ENCODE data around the gene PER2. TPM values are rescaled to one million over a fixed set of nuclear protein-coding genes. Genes with fewer than 3 reads are reported as not detected.

Gene PER2
- total RNA-seq, 2 experiments from 2014 or later, result 5.5 to 7.2 TPM

GRCh38 chr2:238267341-238267710 is 21.1 kb downstream of the PER2 start:
- H3K27ac Mint-ChIP-seq, result no peak overlapping the region
- H3K9me3 Mint-ChIP-seq, result no peaks in the 10 kb centered on the region
- ChIA-PET CTCF (no interaction called here), POLR2A (no interaction called here)
- H3K4me3 Mint-ChIP-seq, result no peak overlapping the region
- peaks cover 13% of the 10 kb centered on the region for H3K36me3 Mint-ChIP-seq
- intact Hi-C loops (cut with micrococcal nuclease), result no loop called here
- DNase-seq, result no peak
- peaks cover 4% of the 10 kb centered on the region for H3K4me1 Mint-ChIP-seq (ENCODE audit: low read depth)
- no peaks in the 10 kb centered on the region for H3K27me3 Mint-ChIP-seq

- no peak overlapping the region for H3K27ac Mint-ChIP-seq
- ChIA-PET POLR2A (no interaction called here), CTCF (interaction anchor here (0.6 to 3.6 kb wide), 4 partner anchors 11 to 297 kb away, joined by 3 to 21 read pairs (median 4); no protein-coding TSS in a partner anchor)
- DNase-seq, result no peak
- intact Hi-C loops (cut with micrococcal nuclease), result no loop called here
- no peaks in the 10 kb centered on the region for H3K27me3 Mint-ChIP-seq
- H3K4me1 Mint-ChIP-seq (ENCODE audit: low read depth), result peaks cover 4% of the 10 kb centered on the region
- no peaks in the 10 kb centered on the region for H3K9me3 Mint-ChIP-seq
- H3K36me3 Mint-ChIP-seq, result peaks cover 12% of the 10 kb centered on the region
- H3K4me3 Mint-ChIP-seq, result no peak overlapping the region
Measured at GRCh38 chr2:238265605-238266004, 22.8 kb downstream of the PER2 start.

GRCh38 chr2:238264072-238264460 is 24.3 kb downstream of the PER2 start:
- H3K9me3 Mint-ChIP-seq, result no peaks in the 10 kb centered on the region
- CTCF ChIA-PET, result interaction anchor here (0.8 to 3.6 kb wide), 14 partner anchors 10 to 751 kb away, joined by 3 to 21 read pairs (median 4); no protein-coding TSS in a partner anchor
- intact Hi-C loops (cut with micrococcal nuclease), result no loop called here
- H3K4me3 Mint-ChIP-seq, result no peak overlapping the region
- peaks cover 8% of the 10 kb centered on the region for H3K4me1 Mint-ChIP-seq (ENCODE audit: low read depth)
- POLR2A ChIA-PET, result no interaction called here
- no peak overlapping the region for H3K27ac Mint-ChIP-seq
- no peaks in the 10 kb centered on the region for H3K27me3 Mint-ChIP-seq
- H3K36me3 Mint-ChIP-seq, result peaks cover 12% of the 10 kb centered on the region
- no peak for DNase-seq

GRCh38 chr2:238263204-238264071 is 25.0 kb downstream of the PER2 start:
- Mint-ChIP-seq H3K36me3 (peaks cover 12% of the 10 kb centered on the region), H3K4me1 (ENCODE audit: low read depth) (peaks cover 8% of the 10 kb centered on the region), H3K27me3 (no peaks in the 10 kb centered on the region), H3K27ac (no peak overlapping the region), H3K9me3 (no peaks in the 10 kb centered on the region), H3K4me3 (no peak overlapping the region)
- ChIA-PET CTCF (interaction anchor here (0.6 to 3.6 kb wide), 30 partner anchors 9 to 751 kb away, joined by 3 to 21 read pairs (median 4); no protein-coding TSS in a partner anchor), POLR2A (no interaction called here)
- intact Hi-C loops (cut with micrococcal nuclease), result loop anchor here (1.0 to 2.0 kb wide), 4 partner anchors 105 to 683 kb away; partner anchors contain the start of gene ERFE
- DNase-seq, result peak; percentile 86

- CTCF ChIA-PET, result interaction anchor here (0.6 to 3.6 kb wide), 28 partner anchors 8 to 750 kb away, joined by 3 to 21 read pairs (median 4); no protein-coding TSS in a partner anchor
- Mint-ChIP-seq H3K4me3 (no peak overlapping the region), H3K27ac (no peak overlapping the region), H3K36me3 (peaks cover 12% of the 10 kb centered on the region), H3K9me3 (no peaks in the 10 kb centered on the region), H3K4me1 (ENCODE audit: low read depth) (peaks cover 8% of the 10 kb centered on the region), H3K27me3 (no peaks in the 10 kb centered on the region)
- intact Hi-C loops (cut with micrococcal nuclease), result loop anchor here (1.0 to 2.0 kb wide), 4 partner anchors 104 to 682 kb away; partner anchors contain the start of gene ERFE
- POLR2A ChIA-PET, result no interaction called here
- no peak for DNase-seq
Measured at GRCh38 chr2:238262496-238263122, 25.8 kb downstream of the PER2 start.

GRCh38 chr2:238261718-238262375 is 26.6 kb downstream of the PER2 start:
- Mint-ChIP-seq H3K27ac (no peak overlapping the region), H3K27me3 (no peaks in the 10 kb centered on the region), H3K36me3 (peaks cover 7% of the 10 kb centered on the region), H3K4me3 (no peak overlapping the region), H3K4me1 (ENCODE audit: low read depth) (peaks cover 8% of the 10 kb centered on the region), H3K9me3 (no peaks in the 10 kb centered on the region)
- ChIA-PET POLR2A (no interaction called here), CTCF (interaction anchor here (1.6 to 3.6 kb wide), 4 partner anchors 7 to 588 kb away, joined by 3 to 21 read pairs (median 10); no protein-coding TSS in a partner anchor)
- intact Hi-C loops (cut with micrococcal nuclease), result loop anchor here (2.0 kb wide), 2 partner anchors 103 to 681 kb away; partner anchors contain the start of gene ERFE
- no peak for DNase-seq

GRCh38 chr2:238260883-238261282 is 27.5 kb downstream of the PER2 start:
- H3K27me3 Mint-ChIP-seq, result no peaks in the 10 kb centered on the region
- H3K9me3 Mint-ChIP-seq, result no peaks in the 10 kb centered on the region
- ChIA-PET CTCF (interaction anchor here (0.9 kb wide), 1 partner anchor 59 kb away, joined by 10 read pairs; the partner anchor contains the start of gene TRAF3IP1), POLR2A (no interaction called here)
- H3K36me3 Mint-ChIP-seq, result peaks cover 7% of the 10 kb centered on the region
- intact Hi-C loops (cut with micrococcal nuclease), result no loop called here
- DNase-seq, result no peak
- peaks cover 8% of the 10 kb centered on the region for H3K4me1 Mint-ChIP-seq (ENCODE audit: low read depth)
- no peak overlapping the region for H3K27ac Mint-ChIP-seq
- H3K4me3 Mint-ChIP-seq, result no peak overlapping the region

- Mint-ChIP-seq H3K36me3 (peaks cover 7% of the 10 kb centered on the region), H3K4me3 (no peak overlapping the region), H3K9me3 (no peaks in the 10 kb centered on the region), H3K27ac (no peak overlapping the region), H3K27me3 (no peaks in the 10 kb centered on the region), H3K4me1 (ENCODE audit: low read depth) (peaks cover 8% of the 10 kb centered on the region)
- POLR2A ChIA-PET, result no interaction called here
- intact Hi-C loops (cut with micrococcal nuclease), result no loop called here
- CTCF ChIA-PET, result interaction anchor here (0.7 kb wide), 1 partner anchor 480 kb away, joined by 6 read pairs; no protein-coding TSS in a partner anchor
- DNase-seq, result peak; percentile 27
Measured at GRCh38 chr2:238259061-238260020, 29.1 kb downstream of the PER2 start.

GRCh38 chr2:238257786-238258700 is 30.4 kb downstream of the PER2 start:
- intact Hi-C loops (cut with micrococcal nuclease), result loop anchor here (2.0 kb wide), 1 partner anchor 31 kb away; the partner anchor contains the start of gene PER2
- Mint-ChIP-seq H3K4me3 (no peak overlapping the region), H3K27me3 (no peaks in the 10 kb centered on the region), H3K36me3 (peaks cover 2% of the 10 kb centered on the region), H3K4me1 (ENCODE audit: low read depth) (peaks cover 4% of the 10 kb centered on the region), H3K9me3 (no peaks in the 10 kb centered on the region), H3K27ac (no peak overlapping the region)
- DNase-seq, result no peak
- POLR2A ChIA-PET, result no interaction called here
- CTCF ChIA-PET, result interaction anchor here (2.5 kb wide), 1 partner anchor 31 kb away, joined by 7 read pairs; the partner anchor contains the start of gene PER2

GRCh38 chr2:238256594-238257104 is 31.8 kb downstream of the PER2 start:
- no peaks in the 10 kb centered on the region for H3K9me3 Mint-ChIP-seq

More at GRCh38 chr2:238256594-238257104, 31.8 kb downstream of the PER2 start:
- peak; percentile 83 for DNase-seq
- no peak overlapping the region for H3K4me3 Mint-ChIP-seq
- no peak overlapping the region for H3K27ac Mint-ChIP-seq
- H3K27me3 Mint-ChIP-seq, result no peaks in the 10 kb centered on the region
- ChIA-PET POLR2A (no interaction called here), CTCF (interaction anchor here (1.1 to 4.8 kb wide), 3 partner anchors 7 to 55 kb away, joined by 3 to 21 read pairs (median 7); partner anchors contain the start of gene PER2)
- no peaks in the 10 kb centered on the region for H3K36me3 Mint-ChIP-seq
- H3K4me1 Mint-ChIP-seq (ENCODE audit: low read depth), result peaks cover 4% of the 10 kb centered on the region
- intact Hi-C loops (cut with micrococcal nuclease), result loop anchor here (2.0 kb wide), 1 partner anchor 32 kb away; the partner anchor contains the start of gene PER2

All from activated CD4-positive, alpha-beta memory T cell treated with anti-CD3 and anti-CD28 coated beads for 36 hours (primary cell).